ENCODE results near the gene SERPINE3. TPM values are rescaled to one million over a fixed set of nuclear protein-coding genes. Genes with fewer than 3 reads are reported as not detected.

The SERPINE3 gene
- total and polyA plus RNA-seq, 7 donors: 0.03 TPM; not detected in 6

DNA sequence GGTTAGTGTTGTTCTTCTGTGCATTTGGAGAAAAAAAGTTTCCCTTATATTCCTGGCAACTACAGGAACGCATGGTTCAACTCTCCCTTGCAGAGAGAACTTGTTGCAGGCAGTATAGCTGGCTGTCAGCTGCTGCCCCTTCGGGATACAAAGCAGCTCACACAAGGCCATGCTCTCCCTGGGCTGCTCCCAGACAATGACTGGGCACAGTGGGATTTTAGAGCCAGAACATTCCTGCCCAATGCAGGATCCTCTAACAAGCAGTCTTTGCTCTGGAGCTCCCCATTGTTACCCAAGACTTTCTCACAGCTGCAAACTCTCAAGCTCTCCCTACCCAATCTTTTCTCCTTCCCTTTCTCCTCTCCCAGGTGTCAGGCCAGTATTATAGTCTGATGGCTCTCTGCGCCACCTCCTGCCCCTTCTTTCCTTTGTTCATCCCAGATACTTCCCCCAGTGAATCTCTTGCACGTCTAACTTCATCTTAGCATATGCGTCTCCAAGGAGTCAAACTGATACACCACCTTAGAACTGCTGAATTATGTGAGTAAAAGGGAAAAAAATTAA lies 27.5 kb upstream of the SERPINE3 start:
- Histone ChIP-seq H3K4me3 (no peak overlapping the region), H3K27ac (no peak overlapping the region), H3K27me3 (ENCODE audit: insufficient read depth in 3 of 3, low read length in 2 of 3) (no peaks in the 10 kb centered on the region), H3K9me3 (no peaks in the 10 kb centered on the region), H3K36me3 (ENCODE audit: insufficient read depth in 1 of 2, low read depth in 1 of 2) (no peaks in the 10 kb centered on the region), H3K4me1 (peaks cover 4% of the 10 kb centered on the region)
- 82 to 86% (median 86%) methylated on average over 5 of the region's 5 CpGs for WGBS, 3 donors
- no peak for DNase-seq
- ATAC-seq: no peak
- TF ChIP-seq, protein P1, sequence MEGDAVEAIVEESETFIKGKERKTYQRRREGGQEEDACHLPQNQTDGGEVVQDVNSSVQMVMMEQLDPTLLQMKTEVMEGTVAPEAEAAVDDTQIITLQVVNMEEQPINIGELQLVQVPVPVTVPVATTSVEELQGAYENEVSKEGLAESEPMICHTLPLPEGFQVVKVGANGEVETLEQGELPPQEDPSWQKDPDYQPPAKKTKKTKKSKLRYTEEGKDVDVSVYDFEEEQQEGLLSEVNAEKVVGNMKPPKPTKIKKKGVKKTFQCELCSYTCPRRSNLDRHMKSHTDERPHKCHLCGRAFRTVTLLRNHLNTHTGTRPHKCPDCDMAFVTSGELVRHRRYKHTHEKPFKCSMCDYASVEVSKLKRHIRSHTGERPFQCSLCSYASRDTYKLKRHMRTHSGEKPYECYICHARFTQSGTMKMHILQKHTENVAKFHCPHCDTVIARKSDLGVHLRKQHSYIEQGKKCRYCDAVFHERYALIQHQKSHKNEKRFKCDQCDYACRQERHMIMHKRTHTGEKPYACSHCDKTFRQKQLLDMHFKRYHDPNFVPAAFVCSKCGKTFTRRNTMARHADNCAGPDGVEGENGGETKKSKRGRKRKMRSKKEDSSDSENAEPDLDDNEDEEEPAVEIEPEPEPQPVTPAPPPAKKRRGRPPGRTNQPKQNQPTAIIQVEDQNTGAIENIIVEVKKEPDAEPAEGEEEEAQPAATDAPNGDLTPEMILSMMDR (IDR thresholded peaks at IDR 0.05): no peak
- intact Hi-C loops (cut with DNase I): no loop called here

DNA sequence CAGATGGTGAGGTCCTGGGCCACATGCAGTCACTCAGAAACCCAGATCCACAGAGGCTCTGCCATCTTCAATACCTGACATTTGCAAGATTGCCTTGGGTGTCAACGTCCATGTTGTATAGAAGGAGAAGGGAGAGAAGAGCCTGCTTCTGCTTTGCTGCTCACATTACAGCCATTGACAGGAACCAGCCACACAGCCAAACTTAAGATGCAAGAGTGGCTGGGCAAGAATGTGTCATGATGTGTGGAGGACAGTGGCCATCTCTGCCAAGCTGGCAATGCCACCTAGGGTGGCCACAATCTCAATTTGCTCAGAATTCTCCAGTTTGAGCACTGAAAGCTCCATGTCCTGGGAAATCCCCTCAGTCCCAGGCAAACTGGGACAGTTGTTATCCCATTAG lies 25.9 kb upstream of the SERPINE3 start:
- H3K9me3 ChIP-seq: no peaks in the 10 kb centered on the region
- TF ChIP-seq, protein P1 (IDR thresholded peaks at IDR 0.05): no peak

GRCh38 chr13:51317262-51317661 lies 22.2 kb upstream of the SERPINE3 start:
- Histone ChIP-seq H3K27ac (no peak overlapping the region), H3K36me3 (ENCODE audit: insufficient read depth in 1 of 2, low read depth in 1 of 2) (no peaks in the 10 kb centered on the region), H3K9me3 (no peaks in the 10 kb centered on the region), H3K4me1 (peaks cover 4% of the 10 kb centered on the region), H3K27me3 (ENCODE audit: insufficient read depth in 3 of 3, low read length in 2 of 3) (no peaks in the 10 kb centered on the region), H3K4me3 (no peak overlapping the region)
- ATAC-seq (no peak), DNase-seq (no peak)
- intact Hi-C loops (cut with DNase I): no loop called here
- TF ChIP-seq, protein P1 (IDR thresholded peaks at IDR 0.05): no peak
- 78 to 97% (median 92%) methylated on average over 1 of the region's 1 CpG for WGBS, 3 donors

More for the DNA sequence above, 25.9 kb upstream of the SERPINE3 start:
- DNase-seq (no peak), ATAC-seq (no peak)
- H3K4me3 ChIP-seq: no peak overlapping the region
- peaks cover 4% of the 10 kb centered on the region for H3K4me1 ChIP-seq
- no peak overlapping the region for H3K27ac ChIP-seq
- H3K27me3 ChIP-seq (ENCODE audit: insufficient read depth in 3 of 3, low read length in 2 of 3): no peaks in the 10 kb centered on the region
- intact Hi-C loops (cut with DNase I): no loop called here
- WGBS, 3 donors: 33 to 64% (median 49%) methylated on average over 1 of the region's 1 CpG
- no peaks in the 10 kb centered on the region for H3K36me3 ChIP-seq (ENCODE audit: insufficient read depth in 1 of 2, low read depth in 1 of 2)

GRCh38 chr13:51318015-51318414 lies 21.5 kb upstream of the SERPINE3 start:
- H3K4me3 ChIP-seq: no peak overlapping the region
- H3K27ac ChIP-seq: no peak overlapping the region
- TF ChIP-seq, protein P1 (IDR thresholded peaks at IDR 0.05): no peak
- intact Hi-C loops (cut with DNase I): no loop called here
- ATAC-seq (no peak), DNase-seq (no peak)
- no peaks in the 10 kb centered on the region for H3K9me3 ChIP-seq
- H3K4me1 ChIP-seq: peaks cover 4% of the 10 kb centered on the region
- H3K27me3 ChIP-seq (ENCODE audit: insufficient read depth in 3 of 3, low read length in 2 of 3): no peaks in the 10 kb centered on the region
- no peaks in the 10 kb centered on the region for H3K36me3 ChIP-seq (ENCODE audit: insufficient read depth in 1 of 2, low read depth in 1 of 2)
- WGBS, 3 donors: 94 to 100% (median 94%) methylated on average over 2 of the region's 2 CpGs

- no peak for DNase-seq
- Histone ChIP-seq H3K9me3 (no peaks in the 10 kb centered on the region), H3K36me3 (ENCODE audit: insufficient read depth in 1 of 2, low read depth in 1 of 2) (no peaks in the 10 kb centered on the region), H3K27me3 (ENCODE audit: insufficient read depth in 3 of 3, low read length in 2 of 3) (no peaks in the 10 kb centered on the region), H3K27ac (no peak overlapping the region), H3K4me1 (peaks cover 4% of the 10 kb centered on the region), H3K4me3 (no peak overlapping the region)
- 89 to 95% (median 89%) methylated on average over 3 of the region's 3 CpGs for WGBS, 3 donors
- ATAC-seq: no peak
- TF ChIP-seq, protein P1 (IDR thresholded peaks at IDR 0.05): no peak
- intact Hi-C loops (cut with DNase I): no loop called here
Observed at GRCh38 chr13:51318876-51319275, 20.6 kb upstream of the SERPINE3 start.

Data from psoas muscle (tissue), 8 donors.